Measurements from ENCODE around the gene SLC18B1. TPM values are rescaled to one million over a fixed set of nuclear protein-coding genes. Genes with fewer than 3 reads are reported as not detected.
A peak's percentile ranks its signal among the peaks of the same experiment; 100 is the strongest.

The SLC18B1 gene
- total and polyA plus RNA-seq, 2 of the 13 experiments (the other 11 are each of a cell fraction or from before 2014, with no cell fraction given): 11.4 to 13.8 TPM

GRCh38 chr6:132734694-132735236, 63.7 kb downstream of the SLC18B1 start (continued):
- peak; percentile 67; the same call in 1 of the 2 replicates for TF ChIP-seq ZNF281 (CRISPR knock-in tag; IDR thresholded peaks at IDR 0.05; ENCODE audit: borderline replicate concordance)
- TF ChIP-seq HIVEP1 (CRISPR knock-in tag; IDR thresholded peaks at IDR 0.05): no peak
- peak; percentile 93 to 94; a peak in 3 of 4 replicates for TF ChIP-seq EP300 (IDR thresholded peaks at IDR 0.05; ENCODE audit: low read depth in 2 of 2, low read length in 2 of 2)
- no peak; the same call in 1 of the 2 replicates for TF ChIP-seq EP300 (CRISPR knock-in tag; IDR thresholded peaks at IDR 0.05; ENCODE audit: borderline replicate concordance)
- TF ChIP-seq BATF2 (CRISPR knock-in tag; IDR thresholded peaks at IDR 0.05): no peak
- peak; percentile 84; the same call in 1 of the 2 replicates for TF ChIP-seq MYPOP (CRISPR knock-in tag; IDR thresholded peaks at IDR 0.05)
- TF ChIP-seq ZNF468 (CRISPR knock-in tag; IDR thresholded peaks at IDR 0.05): no peak
- TF ChIP-seq MAFK (conservative IDR thresholded peaks at IDR 0.05 in 1 of 2, IDR thresholded peaks at IDR 0.05 in 1 of 2; ENCODE audit: low read length in 2 of 2): 0 out of 4 replicates have a peak, but pooled peaks of 1 of the 2 experiments have one; percentile 3
- TF ChIP-seq SMYD3 (CRISPR knock-in tag; IDR thresholded peaks at IDR 0.05): peak; percentile 55; the same call in 1 of the 2 replicates
- TF ChIP-seq ZC3H4 (CRISPR knock-in tag; IDR thresholded peaks at IDR 0.05; ENCODE audit: borderline replicate concordance): no peak
- TF ChIP-seq RNF219 (CRISPR knock-in tag; IDR thresholded peaks at IDR 0.05): no peak
- TF ChIP-seq SSRP1 (CRISPR knock-in tag; IDR thresholded peaks at IDR 0.05): peak; percentile 72; the same call in 1 of the 2 replicates
- TF ChIP-seq ZSCAN9 (CRISPR knock-in tag; IDR thresholded peaks at IDR 0.05; ENCODE audit: borderline replicate concordance): peak; percentile 96
- peak; percentile 97 for TF ChIP-seq POGZ (CRISPR knock-in tag; IDR thresholded peaks at IDR 0.05)
- peak; percentile 84 for TF ChIP-seq HDAC1 (CRISPR knock-in tag; IDR thresholded peaks at IDR 0.05)
- TF ChIP-seq JUN (CRISPR knock-in tag; IDR thresholded peaks at IDR 0.05): peak; percentile 43; the same call in 1 of the 2 replicates
- TF ChIP-seq HNF1A (IDR thresholded peaks at IDR 0.05; ENCODE audit: low read depth): no peak; the same call in 1 of the 2 replicates
- TF ChIP-seq HNF1A (CRISPR knock-in tag; IDR thresholded peaks at IDR 0.05; ENCODE audit: borderline replicate concordance): peak; percentile 19; the same call in 1 of the 2 replicates

Data from HepG2 (cell line).